Epithelial cell of proximal tubule (primary cell): ENCODE measurements around the gene KIAA1217. TPM values are rescaled to one million over a fixed set of nuclear protein-coding genes. Genes with fewer than 3 reads are reported as not detected.

ENCODE experiments used
- DNase-seq: peaks from one replicate; pipeline ENCODE4 v3.0.0-alpha.2; 2011; ENCODE audit warnings: low read depth
- H3K4me3 ChIP-seq: 2 replicates; pipeline ENCODE4 v1.5.1; 2011; ENCODE audit warnings: low read depth, mild to moderate bottlenecking, low read length
- CTCF ChIP-seq: conservative IDR thresholded peaks from 2 replicates; pipeline ENCODE4 v1.5.1; 2012; ENCODE audit warnings: low read depth, mild to moderate bottlenecking, low read length
- total RNA-seq: library from RNA; depleted of rRNA; stranded (reverse); fragments of >200 nt; gene quantifications from 2 replicates; pipeline ENCODE4 v1.2.3, GENCODE V29; 2015

KIAA1217 gene
- total RNA-seq, 1 donor from 2014 or later = 20.2 TPM

- TF ChIP-seq CTCF = no peak
- no peak overlapping the region for H3K4me3 ChIP-seq
- DNase-seq = no peak
Measured at GRCh38 chr10:24215196-24215595, 6.3 kb downstream of the KIAA1217 start.

- H3K4me3 ChIP-seq = no peak overlapping the region
- TF ChIP-seq CTCF = no peak
- DNase-seq = no peak
Measured at GRCh38 chr10:24215603-24216002, 6.7 kb downstream of the KIAA1217 start.

GRCh38 chr10:24219963-24220362 lies 11.0 kb downstream of the KIAA1217 start:
- DNase-seq = no peak
- no peak overlapping the region for H3K4me3 ChIP-seq
- TF ChIP-seq CTCF = no peak

GRCh38 chr10:24223341-24223740 lies 14.4 kb downstream of the KIAA1217 start:
- H3K4me3 ChIP-seq = no peak overlapping the region
- no peak for TF ChIP-seq CTCF
- DNase-seq = no peak

GRCh38 chr10:24223953-24224352 lies 15.0 kb downstream of the KIAA1217 start:
- TF ChIP-seq CTCF = no peak
- H3K4me3 ChIP-seq = no peak overlapping the region
- no peak for DNase-seq

GRCh38 chr10:24228642-24229041 lies 19.7 kb downstream of the KIAA1217 start:
- H3K4me3 ChIP-seq = no peak overlapping the region
- TF ChIP-seq CTCF = no peak
- DNase-seq = no peak

- no peak for DNase-seq
- no peak for TF ChIP-seq CTCF
- H3K4me3 ChIP-seq = no peak overlapping the region
Measured at GRCh38 chr10:24229909-24230308, 21.0 kb downstream of the KIAA1217 start.
